Left ventricle myocardium inferior (tissue), 1 donor: ENCODE results near the gene FMN1. TPM values are rescaled to one million over a fixed set of nuclear protein-coding genes. Genes with fewer than 3 reads are reported as not detected.

Experiments
- DNase-seq: peaks from one replicate; pipeline ENCODE4 v3.0.0-alpha.2; 2020
- H3K27ac ChIP-seq: fragments of 200-600 bp; replicated peaks from 2 replicates; pipeline ENCODE4 v1.8.0; 2021
- H3K27me3 ChIP-seq: fragments of 200-600 bp; 2 replicates; pipeline ENCODE4 v1.8.0; 2021; ENCODE audit warnings: low read depth
- H3K36me3 ChIP-seq: fragments of 200-600 bp; 2 replicates; pipeline ENCODE4 v1.8.0; 2021
- H3K4me1 ChIP-seq: fragments of 200-600 bp; 2 replicates; pipeline ENCODE4 v1.8.0; 2021
- H3K4me3 ChIP-seq: fragments of 200-600 bp; 2 replicates; pipeline ENCODE4 v1.8.0; 2021; ENCODE audit warnings: mild to moderate bottlenecking, moderate library complexity
- H3K9me3 ChIP-seq: fragments of 200-600 bp; replicated peaks from 2 replicates; pipeline ENCODE4 v1.8.0; 2021
- CTCF ChIP-seq: fragments of 200-600 bp; IDR thresholded peaks from 2 replicates; pipeline ENCODE4 v1.8.0; 2021; ENCODE audit warnings: antibody characterized with exemption, mild to moderate bottlenecking, borderline replicate concordance
- intact Hi-C: fragments of 100-400 bp; cut with micrococcal nuclease; formaldehyde crosslinking; loops from one replicate; pipeline ENCODE4 v1.11.0; 2022
- total RNA-seq: library from RNA; stranded (reverse); fragmentation: NEBNext Ultra II Directional; extraction: Animal tissue kit (Norgen Biotek cat#: 25700); gene quantifications from one replicate; pipeline ENCODE4 v1.2.1, GENCODE V29; 2021
- donor health status: DM: no; HTN: yes; CAD: no; lungs with severe emphysema.

The FMN1 gene
- total RNA-seq, 1 donor from 2014 or later: 4.5 TPM

GRCh38 chr15:32990071-32990470 lies 204.4 kb downstream of the FMN1 start:
- Histone ChIP-seq H3K27me3 (no peaks in the 10 kb centered on the region), H3K27ac (no peak overlapping the region), H3K4me1 (no peaks in the 10 kb centered on the region), H3K36me3 (no peaks in the 10 kb centered on the region), H3K4me3 (no peak overlapping the region), H3K9me3 (no peaks in the 10 kb centered on the region)
- intact Hi-C loops: no loop called here
- TF ChIP-seq CTCF: no peak
- DNase-seq: no peak

DNA sequence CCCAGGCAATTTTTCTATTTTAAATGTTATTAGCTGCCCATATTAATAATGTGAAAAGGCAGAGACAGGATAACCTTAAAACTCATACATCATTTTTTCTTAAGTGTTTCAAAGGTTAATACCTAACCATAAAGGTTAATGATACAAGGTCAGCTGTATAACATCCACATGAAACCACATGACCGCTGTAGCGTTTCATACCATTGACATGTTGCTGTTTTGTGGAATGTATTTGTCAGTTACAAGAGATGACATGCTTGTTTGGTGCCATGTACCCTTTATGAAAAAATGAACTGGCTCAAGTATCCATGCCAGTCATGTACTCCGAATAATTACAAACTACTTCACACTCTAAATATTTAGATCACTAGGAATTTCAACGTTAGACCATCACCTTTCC lies 207.4 kb downstream of the FMN1 start:
- DNase-seq: no peak
- no peaks in the 10 kb centered on the region for H3K27me3 ChIP-seq
- no peaks in the 10 kb centered on the region for H3K36me3 ChIP-seq
- no peaks in the 10 kb centered on the region for H3K4me1 ChIP-seq
- intact Hi-C loops: no loop called here
- TF ChIP-seq CTCF: no peak
- H3K27ac ChIP-seq: no peak overlapping the region
- no peaks in the 10 kb centered on the region for H3K9me3 ChIP-seq
- H3K4me3 ChIP-seq: no peak overlapping the region

GRCh38 chr15:32986147-32986546 lies 208.4 kb downstream of the FMN1 start:
- no peak for DNase-seq
- intact Hi-C loops: no loop called here
- TF ChIP-seq CTCF: no peak
- Histone ChIP-seq H3K4me3 (no peak overlapping the region), H3K36me3 (no peaks in the 10 kb centered on the region), H3K27me3 (no peaks in the 10 kb centered on the region), H3K27ac (no peak overlapping the region), H3K4me1 (no peaks in the 10 kb centered on the region), H3K9me3 (no peaks in the 10 kb centered on the region)

GRCh38 chr15:32983679-32984078 lies 210.8 kb downstream of the FMN1 start:
- DNase-seq: no peak
- intact Hi-C loops: no loop called here
- Histone ChIP-seq H3K36me3 (no peaks in the 10 kb centered on the region), H3K27ac (no peak overlapping the region), H3K9me3 (no peaks in the 10 kb centered on the region), H3K27me3 (no peaks in the 10 kb centered on the region), H3K4me1 (no peaks in the 10 kb centered on the region), H3K4me3 (no peak overlapping the region)
- no peak for TF ChIP-seq CTCF

DNA sequence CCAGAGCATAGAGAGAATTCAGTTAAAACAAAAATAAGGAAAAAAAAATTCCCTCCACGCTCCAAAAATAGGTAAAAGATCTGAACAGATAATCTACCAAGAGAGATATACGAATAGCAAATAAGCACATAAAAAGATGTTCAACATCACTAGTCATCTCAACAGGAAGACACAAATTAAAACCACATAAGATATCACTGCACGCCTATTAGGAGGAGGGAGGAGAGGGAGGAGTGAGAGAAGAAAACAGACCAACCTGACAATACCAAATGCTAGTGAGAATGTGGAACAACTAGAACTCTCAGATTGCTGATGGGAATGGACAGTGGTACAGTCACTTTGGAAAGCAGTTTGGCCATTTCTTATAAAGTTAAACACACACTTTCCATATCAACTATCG lies 212.5 kb downstream of the FMN1 start:
- Histone ChIP-seq H3K27me3 (no peaks in the 10 kb centered on the region), H3K27ac (no peak overlapping the region), H3K4me3 (no peak overlapping the region), H3K9me3 (no peaks in the 10 kb centered on the region), H3K36me3 (no peaks in the 10 kb centered on the region), H3K4me1 (no peaks in the 10 kb centered on the region)
- no peak for TF ChIP-seq CTCF
- no peak for DNase-seq
- intact Hi-C loops: no loop called here

- TF ChIP-seq CTCF: no peak
- no peak overlapping the region for H3K4me3 ChIP-seq
- H3K27ac ChIP-seq: no peak overlapping the region
- intact Hi-C loops: no loop called here
- no peaks in the 10 kb centered on the region for H3K36me3 ChIP-seq
- no peak for DNase-seq
- no peaks in the 10 kb centered on the region for H3K9me3 ChIP-seq
- no peaks in the 10 kb centered on the region for H3K27me3 ChIP-seq
- no peaks in the 10 kb centered on the region for H3K4me1 ChIP-seq
Observed at GRCh38 chr15:32981536-32981935, 213.0 kb downstream of the FMN1 start.
